ENCODE results near the gene SH3PXD2A.

SH3PXD2A gene

DNA sequence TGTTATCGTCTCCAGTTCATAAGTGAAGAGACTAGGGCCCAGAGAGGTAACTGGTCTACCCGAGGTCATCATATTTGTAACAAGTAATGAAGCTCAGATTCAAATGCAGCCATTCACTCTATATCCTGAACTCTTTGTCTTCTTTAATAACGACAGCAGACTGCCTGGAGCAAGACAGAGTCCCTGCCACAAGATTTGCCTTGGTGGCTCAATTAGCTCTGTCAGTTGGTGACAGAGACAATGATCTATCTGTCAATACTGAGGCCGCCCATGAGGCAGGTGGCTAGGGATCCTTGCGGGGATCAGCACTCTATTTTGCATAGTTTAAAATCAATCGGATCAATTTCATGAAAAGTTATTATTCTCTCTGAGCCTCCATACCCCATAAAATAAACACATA lies 43.9 kb downstream of the SH3PXD2A start:
- no peak for DNase-seq

GRCh38 chr10:103808780-103809179 lies 46.6 kb downstream of the SH3PXD2A start:
- DNase-seq, result no peak

GRCh38 chr10:103807996-103808395 lies 47.4 kb downstream of the SH3PXD2A start:
- DNase-seq, result no peak

GRCh38 chr10:103806395-103807187 lies 48.8 kb downstream of the SH3PXD2A start:
- no peak for DNase-seq

GRCh38 chr10:103805781-103806180 lies 49.6 kb downstream of the SH3PXD2A start:
- DNase-seq, result no peak

DNA sequence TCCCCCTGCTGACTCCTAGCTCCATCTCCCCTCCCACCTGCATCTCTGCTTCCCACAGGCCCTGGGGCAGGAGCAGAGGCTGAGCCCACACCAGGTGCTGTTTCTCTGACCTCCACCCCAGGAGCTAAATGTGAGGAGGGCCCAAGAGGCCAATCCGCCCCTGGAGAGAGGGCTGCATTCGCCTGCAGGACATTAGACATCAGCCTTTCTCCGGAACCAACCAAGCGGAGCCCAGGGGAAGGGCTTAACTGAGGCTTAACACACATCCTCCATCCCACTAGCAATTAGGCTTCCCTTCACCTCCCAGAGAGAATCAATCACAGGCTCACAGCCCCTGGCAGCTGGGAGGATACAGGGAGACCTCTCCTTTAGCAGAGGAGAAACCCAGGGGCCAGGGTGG lies 50.5 kb downstream of the SH3PXD2A start:
- no peak for DNase-seq

DNA sequence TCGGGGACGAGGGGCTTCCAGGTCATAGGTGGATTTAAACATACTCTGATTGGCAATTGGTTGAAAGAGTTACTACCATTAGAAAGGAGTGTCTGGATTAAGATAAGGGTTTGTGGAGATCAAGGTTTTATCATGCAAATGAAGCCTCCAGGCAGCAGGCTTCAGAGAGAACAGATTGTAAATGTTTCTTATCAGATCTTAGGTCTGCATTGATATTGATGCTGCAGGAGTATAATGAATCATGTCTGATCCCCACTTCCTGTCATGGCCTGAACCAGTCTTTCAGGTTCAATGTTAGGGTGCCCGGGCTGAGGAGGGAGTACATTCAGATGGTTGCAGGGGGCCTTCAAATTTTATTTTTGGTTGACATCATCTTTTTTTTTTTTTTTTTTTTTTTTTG lies 51.4 kb downstream of the SH3PXD2A start:
- DNase-seq, result no peak

DNA sequence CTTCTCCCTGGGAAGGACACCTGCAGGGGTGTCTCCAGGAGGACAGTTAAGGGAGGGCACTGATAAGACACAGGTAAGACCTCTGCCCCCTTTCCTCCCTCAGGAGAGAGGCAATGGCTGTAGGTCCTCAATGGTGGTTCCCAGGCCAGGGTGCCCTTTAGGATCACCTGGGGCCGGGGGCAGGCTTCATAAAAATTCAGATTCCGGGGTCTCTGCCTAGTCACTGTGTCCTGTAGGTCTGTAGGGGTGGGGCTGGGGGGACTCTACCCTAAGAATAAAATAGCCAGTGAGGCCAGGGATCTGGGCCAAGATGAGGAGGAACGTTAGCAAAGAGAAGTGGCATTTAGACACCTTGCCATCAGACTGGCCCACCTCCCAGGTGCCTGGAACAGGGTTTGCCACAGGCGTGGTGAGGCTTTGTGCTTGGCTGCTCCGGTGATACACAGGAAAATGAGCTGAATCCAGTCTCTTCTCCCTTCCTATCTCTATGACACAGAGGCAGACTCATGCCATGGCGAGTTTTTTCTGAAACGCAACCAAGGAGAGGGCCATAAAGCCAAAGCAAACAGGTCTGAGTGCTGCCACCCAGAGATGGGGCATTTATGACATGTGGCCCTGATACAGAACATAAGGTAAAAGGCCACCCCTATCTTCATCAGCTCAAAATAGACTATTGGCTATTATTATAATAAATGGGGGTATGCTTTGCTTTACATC lies 52.6 kb downstream of the SH3PXD2A start:
- DNase-seq, result no peak

DNA sequence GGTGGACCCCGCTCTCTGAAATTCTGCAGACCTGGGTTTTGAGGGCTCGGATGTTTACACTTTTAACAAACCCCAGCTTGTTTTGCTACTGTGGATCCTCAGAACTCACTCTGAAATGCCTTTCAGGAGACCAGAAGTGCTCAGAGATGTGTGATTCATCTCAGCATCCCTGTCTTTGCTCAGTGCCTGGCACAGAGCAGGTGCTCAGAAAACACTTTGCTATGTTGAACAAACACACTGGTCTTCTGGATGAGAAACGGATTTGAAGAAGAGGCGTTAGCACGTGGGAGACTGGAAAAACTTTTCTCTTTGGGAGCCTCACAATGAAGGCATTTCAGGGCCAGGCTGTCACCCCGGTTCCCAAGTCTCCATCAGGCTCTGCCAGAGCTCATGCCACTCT lies 53.3 kb downstream of the SH3PXD2A start:
- no peak for DNase-seq

- DNase-seq, result no peak
Measured at GRCh38 chr10:103800789-103801540, 54.4 kb downstream of the SH3PXD2A start.

GRCh38 chr10:103800089-103800488 lies 55.3 kb downstream of the SH3PXD2A start:
- no peak for DNase-seq

GRCh38 chr10:103799341-103799740 lies 56.0 kb downstream of the SH3PXD2A start:
- DNase-seq, result no peak

GRCh38 chr10:103798511-103798910 lies 56.9 kb downstream of the SH3PXD2A start:
- DNase-seq, result no peak

DNA sequence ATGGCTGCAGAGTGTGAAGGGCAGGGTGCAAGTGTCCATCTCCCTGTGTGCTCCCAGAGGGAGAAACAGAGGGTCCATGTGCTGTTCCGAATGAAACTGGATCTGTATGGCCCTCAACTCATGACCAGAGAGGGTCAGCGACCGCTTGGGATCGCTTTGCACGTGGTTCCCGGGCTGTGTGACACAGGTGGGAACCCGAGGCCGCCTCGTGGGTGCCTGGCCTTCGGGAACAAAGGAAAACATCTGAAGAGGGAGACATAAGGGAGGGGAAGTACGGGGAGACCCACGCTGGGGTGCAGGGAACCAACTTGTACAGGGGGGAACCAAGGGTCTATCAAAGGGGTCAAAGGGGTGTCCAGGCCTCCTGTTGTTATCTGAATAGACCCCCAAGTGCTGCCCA lies 57.5 kb downstream of the SH3PXD2A start:
- DNase-seq, result no peak

DNA sequence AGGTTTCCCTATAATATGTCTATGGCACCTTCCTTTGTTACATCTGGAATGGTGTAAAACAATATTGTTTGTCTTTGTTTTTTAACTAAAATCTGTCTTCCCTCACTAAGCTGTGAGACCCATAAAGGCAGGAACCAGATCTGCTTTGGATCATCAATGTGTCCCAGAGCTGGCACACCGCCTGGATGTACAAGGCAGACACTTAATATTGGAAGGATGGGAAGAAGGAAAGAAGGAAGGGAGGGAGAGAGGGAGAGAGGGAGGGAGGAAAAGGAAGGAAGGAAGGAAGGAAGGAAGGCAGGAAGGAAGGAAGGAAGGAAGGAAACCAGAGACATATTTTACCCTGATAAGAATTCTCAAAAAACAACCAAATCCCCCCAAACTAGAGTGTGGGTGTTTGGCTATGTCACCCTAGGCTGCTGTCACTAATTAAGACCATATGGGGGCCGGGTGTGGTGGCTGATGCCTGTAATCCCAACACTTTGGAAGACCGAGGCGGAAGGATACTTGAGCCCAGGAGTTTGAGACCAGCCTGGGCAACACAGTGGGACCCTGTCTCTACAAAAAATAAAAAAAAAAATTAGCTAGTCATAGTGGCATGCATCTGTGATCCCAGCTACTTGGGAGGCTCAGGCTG lies 59.6 kb downstream of the SH3PXD2A start:
- no peak for DNase-seq

GRCh38 chr10:103794996-103795395 lies 60.4 kb downstream of the SH3PXD2A start:
- no peak for DNase-seq

DNA sequence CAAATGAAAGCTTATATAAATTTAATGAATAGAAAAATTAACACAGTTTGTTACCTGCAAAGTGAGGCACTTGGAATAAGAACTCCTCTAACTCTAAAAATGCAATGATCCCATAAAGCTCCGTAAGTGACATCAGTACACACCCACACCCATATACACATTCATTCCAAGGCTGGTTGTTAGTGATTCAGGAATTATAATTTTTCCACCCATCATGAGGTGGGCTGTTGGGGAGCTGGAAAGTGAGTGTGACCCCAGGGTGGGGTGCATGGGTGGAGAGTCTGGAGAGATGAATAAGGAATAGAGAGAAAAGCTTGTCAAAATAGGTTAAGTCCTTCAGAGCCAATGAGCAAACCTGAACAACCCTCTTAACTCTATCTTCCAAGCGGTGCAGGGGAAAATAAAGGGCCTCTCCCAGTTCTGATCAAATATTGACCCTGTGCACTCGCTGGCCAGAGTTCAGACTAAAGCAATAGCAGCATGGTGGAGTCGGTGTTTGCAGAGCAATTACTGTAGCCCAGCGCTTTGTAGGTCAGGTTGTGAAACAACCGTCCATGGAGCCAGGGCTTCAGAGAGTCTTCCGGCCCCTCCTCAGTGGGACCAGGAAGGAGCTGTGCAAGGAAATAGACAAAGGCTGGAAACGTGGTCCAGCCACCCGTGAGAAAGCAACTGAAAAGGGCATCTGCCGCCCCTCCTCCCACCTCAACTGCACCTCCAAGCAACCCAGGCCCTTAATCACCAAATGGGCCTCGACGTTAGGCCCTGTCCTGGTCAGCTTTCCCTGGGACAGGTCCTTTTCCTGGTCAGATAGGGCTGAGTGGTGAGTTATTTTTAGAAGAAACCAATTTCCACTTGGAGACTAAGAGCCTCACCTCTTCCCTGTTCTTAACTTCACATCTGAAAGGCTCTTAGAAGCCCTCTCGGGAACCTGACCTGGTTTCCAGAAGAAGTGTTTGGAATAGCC lies 61.2 kb downstream of the SH3PXD2A start:
- DNase-seq, result no peak

DNA sequence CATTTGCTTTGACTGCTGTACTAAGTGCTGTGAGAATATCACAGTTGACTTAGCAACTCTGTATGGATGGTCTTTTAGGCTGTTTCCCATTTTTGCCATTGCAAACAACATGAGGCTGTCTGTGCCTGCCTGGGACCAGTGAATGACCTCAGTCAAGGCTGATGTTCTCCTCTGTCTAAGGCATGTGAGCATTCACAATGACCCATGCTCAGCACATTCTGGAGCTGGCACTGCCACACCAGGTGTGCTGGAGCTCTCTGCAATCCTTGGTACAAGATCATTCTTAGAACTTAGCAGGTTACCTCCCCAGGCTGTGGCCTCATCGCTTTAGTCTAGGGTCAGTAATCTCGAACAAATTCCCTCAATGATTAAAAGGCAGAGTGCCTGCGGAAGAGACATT lies 61.9 kb downstream of the SH3PXD2A start:
- no peak for DNase-seq

GRCh38 chr10:103792547-103792946 lies 62.8 kb downstream of the SH3PXD2A start:
- no peak for DNase-seq

GRCh38 chr10:103791858-103792257 lies 63.5 kb downstream of the SH3PXD2A start:
- DNase-seq, result no peak

- DNase-seq, result no peak
Measured at GRCh38 chr10:103791291-103791690, 64.1 kb downstream of the SH3PXD2A start.

- no peak for DNase-seq
Measured at GRCh38 chr10:103790580-103790979, 64.8 kb downstream of the SH3PXD2A start.
